ENCODE measurements around the gene SLC22A3. TPM values are rescaled to one million over a fixed set of nuclear protein-coding genes. Genes with fewer than 3 reads are reported as not detected.

The SLC22A3 gene
- total RNA-seq, 1 donor from 2014 or later, result 0.57 TPM

DNA sequence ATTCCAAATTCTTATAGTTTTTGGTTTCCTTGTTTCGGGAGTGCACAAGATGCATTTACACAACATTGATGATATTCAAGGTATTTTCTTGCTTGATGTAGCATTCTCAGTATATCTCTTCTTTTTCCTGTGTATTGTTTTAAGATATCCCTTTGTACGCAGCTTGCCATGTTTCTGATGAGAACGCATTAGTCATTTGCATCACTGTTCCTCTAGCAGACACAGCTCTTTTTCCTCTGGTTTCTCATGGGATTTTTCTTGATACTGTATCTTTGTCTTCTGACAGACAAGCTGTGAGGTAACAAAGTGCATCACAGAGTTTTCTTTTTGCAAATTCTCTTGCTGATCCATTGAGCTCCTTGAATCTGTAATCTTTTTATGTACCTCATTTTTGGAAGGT is 146.4 kb downstream of the SLC22A3 start:
- Histone ChIP-seq H3K9me3 (ENCODE audit: insufficient read depth, low read depth, low read length) (no peaks in the 10 kb centered on the region), H3K9ac (ENCODE audit: low read length) (no peak overlapping the region), H3K79me2 (ENCODE audit: insufficient read depth, low read length) (no peaks in the 10 kb centered on the region), H4K20me1 (ENCODE audit: insufficient read depth, low read length) (no peaks in the 10 kb centered on the region), H3K27ac (ENCODE audit: low read depth, low read length) (no peak overlapping the region), H3K4me3 (ENCODE audit: insufficient read depth, low read depth, low read length) (no peak overlapping the region), H3K27me3 (ENCODE audit: insufficient read depth, low read length) (no peaks in the 10 kb centered on the region), H2AFZ (ENCODE audit: low read depth, low read length) (no peak overlapping the region), H3K4me2 (ENCODE audit: low read length) (no peak overlapping the region), H3K36me3 (ENCODE audit: insufficient read depth, low read length) (no peaks in the 10 kb centered on the region), H3K4me1 (ENCODE audit: insufficient read depth, low read length) (no peaks in the 10 kb centered on the region)
- no peaks in the 10 kb centered on the region for H3K9me3 Mint-ChIP-seq (ENCODE audit: unreplicated experiment)
- no peak overlapping the region for H3K4me3 Mint-ChIP-seq (ENCODE audit: unreplicated experiment)
- no peak for DNase-seq (ENCODE audit: low read depth)
- H3K27ac Mint-ChIP-seq (ENCODE audit: unreplicated experiment), result no peak overlapping the region
- H3K27me3 Mint-ChIP-seq (ENCODE audit: low read depth, unreplicated experiment), result peaks cover 2% of the 10 kb centered on the region
- FAIRE-seq, result no peak
- peaks cover 3% of the 10 kb centered on the region for H3K36me3 Mint-ChIP-seq (ENCODE audit: low read depth, unreplicated experiment)
- TF ChIP-seq, protein P1, sequence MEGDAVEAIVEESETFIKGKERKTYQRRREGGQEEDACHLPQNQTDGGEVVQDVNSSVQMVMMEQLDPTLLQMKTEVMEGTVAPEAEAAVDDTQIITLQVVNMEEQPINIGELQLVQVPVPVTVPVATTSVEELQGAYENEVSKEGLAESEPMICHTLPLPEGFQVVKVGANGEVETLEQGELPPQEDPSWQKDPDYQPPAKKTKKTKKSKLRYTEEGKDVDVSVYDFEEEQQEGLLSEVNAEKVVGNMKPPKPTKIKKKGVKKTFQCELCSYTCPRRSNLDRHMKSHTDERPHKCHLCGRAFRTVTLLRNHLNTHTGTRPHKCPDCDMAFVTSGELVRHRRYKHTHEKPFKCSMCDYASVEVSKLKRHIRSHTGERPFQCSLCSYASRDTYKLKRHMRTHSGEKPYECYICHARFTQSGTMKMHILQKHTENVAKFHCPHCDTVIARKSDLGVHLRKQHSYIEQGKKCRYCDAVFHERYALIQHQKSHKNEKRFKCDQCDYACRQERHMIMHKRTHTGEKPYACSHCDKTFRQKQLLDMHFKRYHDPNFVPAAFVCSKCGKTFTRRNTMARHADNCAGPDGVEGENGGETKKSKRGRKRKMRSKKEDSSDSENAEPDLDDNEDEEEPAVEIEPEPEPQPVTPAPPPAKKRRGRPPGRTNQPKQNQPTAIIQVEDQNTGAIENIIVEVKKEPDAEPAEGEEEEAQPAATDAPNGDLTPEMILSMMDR (IDR thresholded peaks at IDR 0.05; ENCODE audit: insufficient read depth, low read depth, low read length), result no peak
- no peak for TF ChIP-seq EZH2 (IDR thresholded peaks at IDR 0.05; ENCODE audit: insufficient read depth, low read length)
- no peaks in the 10 kb centered on the region for H3K4me1 Mint-ChIP-seq (ENCODE audit: low read depth, unreplicated experiment)

DNA sequence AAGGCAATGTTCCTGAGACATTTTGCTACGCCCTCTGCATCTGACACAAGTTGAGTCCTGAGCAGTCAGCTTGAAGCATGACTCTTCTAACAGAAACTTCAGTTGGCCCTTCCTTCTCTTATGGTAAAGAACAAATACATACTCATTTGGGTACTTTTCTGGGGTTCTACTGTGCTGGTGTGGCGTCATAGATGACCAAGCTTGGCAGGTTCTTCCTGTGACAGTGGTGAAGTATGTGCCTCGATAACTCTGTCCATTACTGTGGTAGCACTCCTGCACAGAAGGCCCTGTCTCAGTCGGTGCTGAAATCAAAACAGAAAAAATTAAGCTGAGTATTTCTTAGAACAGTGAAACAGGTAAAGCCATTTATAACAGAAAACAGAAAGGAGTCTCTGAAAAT is 152.5 kb downstream of the SLC22A3 start:
- no peak overlapping the region for H2AFZ ChIP-seq (ENCODE audit: low read depth, low read length)
- no peak overlapping the region for H3K4me2 ChIP-seq (ENCODE audit: low read length)
- no peaks in the 10 kb centered on the region for H3K36me3 ChIP-seq (ENCODE audit: insufficient read depth, low read length)
- H3K27ac ChIP-seq (ENCODE audit: low read depth, low read length), result no peak overlapping the region
- H3K9me3 ChIP-seq (ENCODE audit: insufficient read depth, low read depth, low read length), result no peaks in the 10 kb centered on the region
- H3K27me3 ChIP-seq (ENCODE audit: insufficient read depth, low read length), result no peaks in the 10 kb centered on the region
- Mint-ChIP-seq H3K4me3 (ENCODE audit: unreplicated experiment) (no peak overlapping the region), H3K27ac (ENCODE audit: unreplicated experiment) (no peak overlapping the region), H3K4me1 (ENCODE audit: low read depth, unreplicated experiment) (peaks cover 4% of the 10 kb centered on the region), H3K9me3 (ENCODE audit: unreplicated experiment) (peaks cover 6% of the 10 kb centered on the region), H3K27me3 (ENCODE audit: low read depth, unreplicated experiment) (peaks cover 2% of the 10 kb centered on the region), H3K36me3 (ENCODE audit: low read depth, unreplicated experiment) (peaks cover 4% of the 10 kb centered on the region)
- H3K9ac ChIP-seq (ENCODE audit: low read length), result no peak overlapping the region
- H4K20me1 ChIP-seq (ENCODE audit: insufficient read depth, low read length), result no peaks in the 10 kb centered on the region
- no peaks in the 10 kb centered on the region for H3K79me2 ChIP-seq (ENCODE audit: insufficient read depth, low read length)
- no peak overlapping the region for H3K4me3 ChIP-seq (ENCODE audit: insufficient read depth, low read depth, low read length)
- no peak for FAIRE-seq
- no peaks in the 10 kb centered on the region for H3K4me1 ChIP-seq (ENCODE audit: insufficient read depth, low read length)
- no peak for DNase-seq (ENCODE audit: low read depth)
- TF ChIP-seq, protein P1 (IDR thresholded peaks at IDR 0.05; ENCODE audit: insufficient read depth, low read depth, low read length), result no peak
- no peak for TF ChIP-seq EZH2 (IDR thresholded peaks at IDR 0.05; ENCODE audit: insufficient read depth, low read length)

Other genes starting within 250 kb of the SLC22A3 start
- 2.1 and 3.2 TPM in 2 replicates for gene SLC22A1, start 226.6 kb upstream of the SLC22A3 start, total RNA-seq
- gene SLC22A2, start 89.6 kb upstream of the SLC22A3 start, total RNA-seq, result not detected in 2 replicates